Measurements from ENCODE around the gene TMEM119.

The TMEM119 gene, protein sequence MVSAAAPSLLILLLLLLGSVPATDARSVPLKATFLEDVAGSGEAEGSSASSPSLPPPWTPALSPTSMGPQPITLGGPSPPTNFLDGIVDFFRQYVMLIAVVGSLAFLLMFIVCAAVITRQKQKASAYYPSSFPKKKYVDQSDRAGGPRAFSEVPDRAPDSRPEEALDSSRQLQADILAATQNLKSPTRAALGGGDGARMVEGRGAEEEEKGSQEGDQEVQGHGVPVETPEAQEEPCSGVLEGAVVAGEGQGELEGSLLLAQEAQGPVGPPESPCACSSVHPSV

DNA sequence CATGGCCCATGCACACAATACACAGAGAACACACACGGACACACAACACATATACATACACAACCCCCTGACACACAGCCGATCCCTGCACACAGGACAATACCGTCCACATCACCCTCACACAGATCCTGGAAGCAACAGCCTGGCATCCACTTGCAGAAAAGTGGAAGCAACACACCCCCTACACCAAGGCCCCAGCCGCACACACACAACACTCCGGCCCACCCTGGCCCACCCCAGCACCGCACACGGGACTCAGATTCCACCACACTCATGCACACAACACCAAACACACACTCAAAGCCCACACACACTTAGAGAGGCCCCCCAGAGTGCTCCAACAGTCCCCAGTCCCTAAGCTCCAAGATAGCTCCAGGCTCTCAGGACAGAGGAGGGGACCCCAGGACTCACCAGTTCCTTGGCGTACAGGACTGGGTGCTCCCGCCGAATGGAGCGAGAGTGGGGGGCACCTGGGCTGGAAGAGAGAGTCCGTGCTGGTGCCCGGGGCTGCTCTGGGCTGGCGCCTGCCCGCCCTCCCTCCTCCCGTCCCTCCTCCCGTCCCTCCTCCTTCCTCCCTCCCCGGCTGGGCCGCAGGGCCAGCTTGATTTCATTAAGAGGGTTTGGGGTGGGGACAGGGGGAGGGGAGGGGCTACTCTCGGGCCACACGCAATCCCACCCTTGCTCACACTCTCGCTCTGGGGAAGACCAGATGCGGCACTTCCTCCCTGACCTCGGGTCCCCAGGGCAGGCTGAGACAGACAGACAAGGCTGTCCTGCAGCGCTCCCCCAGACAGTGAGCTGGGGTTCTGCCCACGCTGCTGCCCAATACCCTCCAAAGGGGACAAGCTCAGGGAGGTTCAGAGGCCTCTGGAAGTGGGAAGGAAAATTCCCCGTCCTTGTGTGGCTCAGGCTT, at the start of gene TMEM119:
Gene TMEM119 (minus strand): TSS at position 526 of the 913 bp plus-strand sequence. CDS start 5,701 bp downstream, outside the sequence.
- no peak for DNase-seq

DNA sequence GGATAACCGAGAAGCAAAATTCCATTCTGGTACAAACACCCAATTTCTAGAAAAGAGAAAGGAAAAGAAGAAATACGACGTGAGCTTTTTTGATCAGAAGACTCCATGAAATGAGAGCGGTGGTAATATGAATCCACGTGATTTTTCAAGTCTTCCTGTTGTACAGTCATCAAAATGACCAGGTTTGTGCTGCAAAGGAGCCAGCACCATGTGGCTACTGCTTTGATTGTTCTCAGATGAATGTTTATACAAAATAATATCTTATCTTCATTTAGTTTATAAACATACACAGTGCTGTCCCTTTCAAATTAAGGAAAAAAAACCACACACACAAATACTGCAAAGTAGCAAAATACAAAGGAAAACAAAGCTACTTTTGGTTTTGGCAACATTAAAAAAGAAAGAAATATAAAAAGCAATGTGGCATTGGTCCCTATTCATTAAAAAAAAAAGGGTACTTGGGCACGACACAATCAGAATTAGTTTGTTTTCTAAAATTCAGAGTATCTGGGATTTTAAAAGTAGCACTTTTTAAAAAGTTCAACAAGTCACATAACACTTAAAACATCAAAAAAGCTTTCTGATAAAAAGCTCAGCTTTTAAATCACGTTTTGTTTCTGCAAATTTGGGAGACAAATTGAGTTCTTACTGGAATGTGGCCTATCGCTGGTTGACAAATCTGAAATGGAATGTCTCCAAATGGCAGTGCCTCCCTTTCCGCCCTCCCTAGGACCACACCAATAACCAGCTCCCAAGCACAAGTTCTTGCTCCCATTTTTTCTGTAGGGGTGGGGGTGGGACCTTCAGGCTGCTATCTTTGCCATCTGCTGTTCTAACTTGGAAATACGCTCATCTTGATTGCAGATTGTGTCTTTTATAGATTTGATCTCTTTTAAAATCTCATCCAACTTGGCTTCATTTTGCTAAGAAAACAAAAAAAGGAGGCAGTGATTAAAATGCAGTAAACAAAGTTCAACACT, 49.0 kb upstream of the TMEM119 start:
- no peak for DNase-seq

DNA sequence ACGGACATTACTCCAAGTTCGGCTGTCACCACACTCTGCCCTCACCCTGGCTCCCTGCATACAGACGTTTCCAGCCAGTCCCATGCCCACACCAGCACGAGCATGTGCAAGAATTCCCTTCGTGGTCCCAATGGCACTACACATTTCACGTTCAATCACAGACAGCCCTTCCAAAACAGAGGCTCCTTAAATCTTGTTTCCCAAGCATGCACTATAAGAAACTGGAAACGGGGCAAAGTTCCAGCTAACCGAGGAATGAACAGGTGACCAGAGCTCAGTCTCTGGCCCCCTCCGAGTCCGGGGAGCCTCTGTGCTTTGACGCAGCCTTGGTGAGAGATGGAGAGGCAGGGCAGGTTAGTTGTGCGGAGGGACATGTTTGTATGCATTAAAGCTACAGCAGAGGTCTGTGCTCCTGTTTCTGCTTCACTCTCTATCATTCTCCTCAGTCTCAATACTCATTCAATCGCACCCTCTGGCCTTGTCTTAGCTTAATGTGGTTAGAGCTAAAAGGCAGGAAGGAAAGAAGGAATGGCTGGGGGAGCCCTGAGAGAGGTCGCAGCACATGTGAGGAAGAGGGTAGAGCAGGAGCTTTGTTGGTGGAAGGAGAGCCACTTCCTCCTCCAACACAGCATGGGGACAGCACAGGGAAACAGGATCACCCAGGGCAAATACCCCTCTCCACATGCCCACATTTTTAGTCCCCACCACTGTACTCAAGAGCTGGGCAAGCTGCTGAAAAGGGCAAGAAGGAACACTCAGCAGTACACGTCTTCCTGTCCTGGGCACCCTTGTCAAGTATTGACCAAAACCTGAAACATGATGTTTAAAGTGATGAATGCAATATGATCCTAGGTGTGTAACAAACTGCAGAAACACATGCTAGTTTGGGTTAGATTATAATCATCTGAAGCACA, 48.1 kb upstream of the TMEM119 start:
- no peak for DNase-seq

DNA sequence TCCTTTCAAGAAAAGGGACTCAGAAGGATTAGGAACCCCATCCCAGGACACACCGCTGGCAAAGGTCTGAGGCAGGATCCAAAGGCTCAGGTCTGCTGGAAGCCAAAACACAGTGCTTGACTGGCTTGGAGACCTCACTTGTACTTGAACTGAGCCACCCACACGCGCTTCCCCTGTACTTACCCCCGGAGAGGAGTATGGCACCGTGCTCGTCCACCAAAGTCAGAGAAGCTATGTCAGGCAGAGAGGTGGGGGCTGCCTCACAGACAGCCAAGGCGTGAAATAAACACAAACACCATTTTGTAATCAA, 46.9 kb upstream of the TMEM119 start:
- no peak for DNase-seq

DNA sequence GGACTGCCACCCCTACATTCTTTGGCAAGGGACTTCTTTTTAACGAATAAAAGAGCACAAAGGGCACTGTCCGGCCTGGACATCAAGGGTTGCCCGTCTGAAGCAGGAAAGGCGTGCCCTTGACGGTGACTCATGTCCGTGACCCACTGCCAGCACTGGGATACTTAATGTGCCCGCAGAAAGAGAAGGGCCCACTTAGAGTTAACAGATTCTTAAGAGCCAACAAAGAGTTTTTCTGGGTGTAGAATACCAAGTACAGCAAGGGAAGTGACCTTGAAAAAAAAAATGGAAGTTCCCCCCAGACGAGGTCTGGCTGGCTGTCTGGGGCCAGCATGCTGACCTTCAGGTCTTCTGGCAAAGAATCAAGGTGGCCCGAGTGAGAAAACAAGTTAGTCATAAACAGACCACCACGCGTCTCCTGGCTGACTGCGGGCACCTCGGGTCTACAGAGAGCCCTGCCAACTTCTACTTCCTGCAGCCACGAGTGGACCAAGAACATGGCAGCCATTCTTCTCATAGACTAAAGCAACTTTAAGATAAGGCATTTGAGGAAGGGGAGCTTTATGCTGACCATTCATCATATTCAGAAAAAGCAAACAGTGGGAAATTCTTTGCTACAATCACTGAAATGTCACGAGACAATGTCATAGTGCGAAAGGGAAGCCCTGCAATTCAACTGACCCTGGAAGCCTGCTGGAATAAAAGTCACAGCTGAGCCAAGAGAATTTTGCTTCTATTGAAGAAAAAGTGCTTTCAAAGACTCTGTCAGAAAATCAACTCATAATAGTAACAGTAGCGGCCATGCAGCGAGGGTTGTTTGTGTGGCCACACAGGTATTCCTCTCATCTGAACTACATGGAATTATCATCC, 46.3 kb upstream of the TMEM119 start:
- DNase-seq, result no peak

DNA sequence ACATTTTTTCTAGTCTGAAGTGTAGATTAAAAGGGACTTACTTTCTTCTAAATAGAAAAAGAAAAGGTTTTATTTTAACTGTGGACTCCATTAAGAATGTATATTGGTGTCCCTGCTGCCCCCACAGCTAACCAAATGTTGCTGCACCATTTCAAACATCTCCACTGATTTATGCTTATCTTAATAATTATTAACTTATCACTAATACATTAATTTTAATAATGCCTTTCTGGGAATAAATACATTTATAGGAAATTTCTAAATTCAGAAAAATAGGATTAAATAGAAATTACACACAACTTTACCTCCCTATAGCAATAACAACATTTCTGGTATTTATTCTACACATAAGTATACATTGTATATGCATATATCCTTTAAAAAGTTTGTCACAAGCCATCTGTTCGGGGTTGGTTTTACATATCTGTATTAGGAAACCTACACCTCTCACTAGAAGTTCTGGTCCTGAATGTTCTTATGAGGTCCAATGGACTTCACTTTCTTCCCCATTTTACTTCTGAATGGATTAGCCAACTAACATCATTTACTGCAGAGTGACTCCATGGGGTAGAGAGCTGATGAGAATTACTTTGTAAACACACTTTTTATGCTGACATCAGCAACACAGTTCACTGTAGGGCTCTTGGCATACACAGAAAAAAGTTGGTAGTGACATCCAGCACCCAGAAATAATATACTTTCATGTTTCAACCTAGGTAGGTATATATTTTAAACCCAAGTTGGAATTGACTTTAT, 45.2 kb upstream of the TMEM119 start:
- DNase-seq, result no peak

DNA sequence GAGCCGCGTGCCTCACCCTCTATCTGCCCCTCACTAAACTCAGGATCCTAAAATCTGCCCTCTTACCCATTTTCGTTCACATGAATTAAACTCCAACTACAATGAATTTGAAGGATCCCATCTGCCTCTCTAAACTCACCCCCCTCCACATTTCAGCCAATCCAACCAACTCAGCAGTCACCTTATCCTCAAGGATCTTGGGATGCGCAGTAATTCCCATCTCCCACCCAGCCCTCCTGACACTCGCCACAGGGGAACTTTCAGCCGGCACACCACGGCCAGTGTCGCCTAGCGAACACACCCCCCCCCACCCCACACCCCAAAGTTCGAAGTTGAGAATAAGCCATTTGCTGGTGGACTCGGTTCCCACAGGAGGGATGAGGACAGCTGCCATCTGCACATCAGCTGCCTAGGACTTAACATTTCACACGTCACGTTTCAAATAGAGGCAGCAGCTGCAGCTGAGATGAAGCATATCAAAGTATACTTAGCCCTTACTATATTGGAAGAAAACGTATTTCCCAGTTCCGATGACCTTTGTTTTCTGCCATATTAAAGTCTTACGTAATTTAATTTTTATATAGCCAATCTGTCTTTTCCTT, 44.5 kb upstream of the TMEM119 start:
- DNase-seq, result no peak

DNA sequence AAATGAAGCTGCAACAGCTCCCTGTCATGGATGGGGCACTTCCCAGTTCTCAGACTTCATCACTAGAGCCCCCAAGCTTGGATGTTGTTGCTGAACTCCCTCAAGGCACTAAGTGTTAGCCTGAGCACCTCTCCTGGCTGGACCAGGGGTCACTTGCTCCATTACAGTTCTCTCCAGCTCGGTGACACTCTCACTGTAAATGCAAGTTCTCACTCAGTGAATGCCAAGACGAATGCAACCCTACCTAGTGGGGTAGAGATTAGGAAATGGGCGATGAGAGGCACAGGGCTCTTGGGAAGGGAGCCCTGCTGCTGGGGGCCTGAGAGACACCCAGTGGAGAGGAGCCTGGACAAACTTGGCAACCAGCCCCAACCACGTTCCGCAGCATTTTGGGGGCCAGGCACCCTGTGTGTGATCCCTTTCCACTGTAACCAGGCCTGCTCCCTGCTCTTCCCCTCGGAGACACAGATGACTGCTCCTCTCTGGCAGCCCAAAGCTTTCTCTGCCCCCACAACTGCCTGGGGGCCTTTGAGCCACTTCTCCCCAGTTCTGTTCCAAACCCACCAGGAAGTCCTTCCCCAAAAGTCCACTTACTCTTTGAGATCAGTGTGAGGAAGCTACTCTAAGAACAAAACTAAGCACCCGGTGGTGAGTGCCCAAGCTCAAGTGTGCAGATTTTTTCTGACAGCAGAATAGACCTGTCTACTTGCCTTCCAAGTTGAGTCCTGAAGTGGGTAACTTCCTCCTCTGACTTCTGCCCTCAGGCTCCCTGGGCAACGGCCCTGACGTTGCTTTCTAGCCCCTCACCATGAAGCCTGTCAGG, 43.8 kb upstream of the TMEM119 start:
- DNase-seq, result no peak

DNA sequence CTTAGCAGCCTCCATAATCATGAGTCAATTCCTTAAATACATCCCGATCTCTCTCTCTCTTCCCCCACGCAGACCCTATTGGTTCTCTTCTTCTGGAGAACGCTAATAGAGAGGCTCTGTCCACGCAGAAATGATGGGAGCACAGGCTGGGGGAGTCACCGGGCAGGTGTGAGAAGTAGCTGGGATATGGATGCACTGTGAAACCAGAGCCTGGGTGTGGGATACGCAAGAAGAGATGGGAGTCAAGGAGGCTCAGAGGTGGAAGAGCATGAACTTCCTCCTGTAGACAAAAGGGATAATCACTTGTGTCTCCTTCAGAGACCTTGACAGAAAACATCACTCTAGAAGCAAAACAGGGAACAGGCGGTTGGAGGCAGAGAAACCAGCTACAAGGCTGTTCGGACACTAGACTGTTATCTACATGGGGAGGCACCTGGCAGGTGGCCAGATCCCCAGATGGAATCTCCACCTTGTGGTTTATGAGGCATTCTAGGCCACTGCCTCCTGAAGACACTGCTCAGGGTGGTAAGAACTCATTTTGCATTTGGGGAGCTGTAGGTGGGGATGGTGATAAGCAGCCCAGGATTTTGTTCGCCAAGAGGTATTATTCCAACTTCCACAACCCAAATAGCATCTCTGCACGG, 43.0 kb upstream of the TMEM119 start:
- no peak for DNase-seq

DNA sequence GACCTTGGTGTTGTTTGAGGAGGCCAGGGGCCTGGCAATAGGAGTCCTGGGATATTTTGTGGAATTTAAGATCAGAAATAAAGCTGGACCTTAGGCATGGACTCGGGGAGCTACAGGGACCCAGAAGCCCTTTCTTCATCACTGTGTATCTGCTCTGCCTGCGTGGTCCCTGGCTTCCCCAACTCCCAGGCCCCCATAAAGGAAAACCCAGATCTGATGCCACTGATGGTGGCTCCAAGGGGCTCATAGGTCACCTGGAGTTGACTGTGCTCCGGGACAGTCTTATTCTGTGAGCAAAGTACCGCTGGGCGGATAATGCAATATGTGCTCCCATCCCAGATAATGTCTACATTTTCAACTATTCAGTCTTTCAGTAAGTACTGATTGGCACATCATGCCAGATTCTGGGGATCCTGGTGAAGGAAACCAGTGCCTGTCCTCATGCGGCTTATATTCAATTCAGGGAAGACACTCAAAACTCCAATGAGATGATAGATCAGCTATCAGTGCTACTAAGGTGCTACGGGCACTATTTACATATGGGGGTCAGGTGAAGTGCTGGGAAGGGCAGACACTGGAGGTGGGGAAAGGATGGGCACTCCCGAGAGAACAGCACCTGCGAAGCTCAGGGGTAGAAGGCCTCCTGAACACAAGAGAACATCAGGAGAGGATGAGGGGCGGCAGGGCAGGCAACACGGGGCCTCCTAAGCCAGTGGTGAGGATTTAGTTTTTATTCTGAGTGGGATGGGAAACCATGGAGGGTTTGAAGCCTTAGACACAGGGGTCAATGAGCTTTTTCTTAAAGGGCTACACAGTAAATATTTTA, 41.3 kb upstream of the TMEM119 start:
- DNase-seq, result no peak

DNA sequence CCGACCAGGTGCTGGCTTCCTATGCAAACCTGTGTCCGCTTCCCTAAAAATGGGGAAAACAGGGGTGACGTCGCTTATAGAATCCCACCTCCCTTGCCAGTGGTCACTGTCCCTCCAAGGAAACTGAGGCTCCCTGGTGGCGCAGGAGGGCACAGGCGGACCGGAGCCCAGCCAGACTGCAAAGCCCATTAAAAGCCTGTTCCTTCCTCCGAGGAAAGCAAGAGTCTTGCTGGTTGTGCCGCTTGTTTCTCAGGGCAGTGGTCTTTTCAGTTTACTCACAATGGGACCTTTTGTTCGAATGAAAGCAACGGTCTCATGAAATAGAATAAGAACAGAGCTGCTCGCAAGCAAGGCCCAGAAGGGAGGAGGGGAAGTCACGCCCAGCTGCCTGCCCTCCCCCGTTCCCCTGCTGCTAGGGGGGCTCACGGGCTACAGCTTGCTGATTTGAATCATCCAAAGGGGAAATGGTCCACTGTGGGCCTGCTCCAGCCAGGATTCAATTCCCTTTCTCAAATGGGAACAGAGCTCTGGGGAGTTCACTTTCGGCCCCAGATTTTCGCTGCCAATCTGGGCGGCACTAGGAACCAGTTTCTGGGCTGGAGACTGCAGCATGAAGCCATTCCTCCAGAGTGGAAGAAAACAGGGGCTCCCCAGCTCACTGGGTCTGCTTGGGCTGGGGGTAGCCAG, 40.4 kb upstream of the TMEM119 start:
- DNase-seq, result no peak

DNA sequence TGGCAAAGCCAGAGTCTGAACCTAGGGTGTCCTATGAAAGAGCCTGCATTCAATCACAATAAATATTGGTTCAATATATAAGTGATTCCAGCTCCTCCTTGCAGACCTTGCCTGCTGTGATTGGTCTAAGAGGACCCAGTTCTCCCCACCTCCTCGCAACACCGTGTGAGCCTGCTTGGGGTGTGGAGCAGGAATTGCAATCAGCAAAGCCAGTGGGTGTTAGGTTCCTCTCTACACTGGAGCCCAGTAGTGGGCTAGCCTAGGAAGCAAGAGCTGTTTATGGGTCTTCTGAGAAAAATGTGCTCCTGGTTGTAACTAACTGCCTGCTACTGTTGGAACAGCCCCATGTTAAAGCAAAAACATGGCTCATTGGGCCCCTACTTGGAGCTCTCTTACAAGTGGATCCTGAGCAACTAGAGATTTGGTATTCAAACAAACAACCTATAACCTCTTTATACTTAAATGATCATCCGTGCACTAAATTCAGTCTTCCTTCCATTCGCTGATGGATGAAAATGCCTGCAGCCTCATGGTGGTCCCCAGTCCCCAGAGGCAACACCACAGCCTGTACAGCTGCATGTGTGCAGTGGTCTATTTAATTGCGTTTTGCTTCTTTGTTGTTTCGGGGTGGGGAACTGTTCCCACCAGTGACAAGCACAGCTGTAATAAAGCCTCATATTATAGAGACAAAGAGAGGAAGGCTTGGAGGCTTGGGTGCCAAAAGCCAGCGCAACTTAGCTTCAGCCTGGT, 39.5 kb upstream of the TMEM119 start:
- DNase-seq, result no peak

DNA sequence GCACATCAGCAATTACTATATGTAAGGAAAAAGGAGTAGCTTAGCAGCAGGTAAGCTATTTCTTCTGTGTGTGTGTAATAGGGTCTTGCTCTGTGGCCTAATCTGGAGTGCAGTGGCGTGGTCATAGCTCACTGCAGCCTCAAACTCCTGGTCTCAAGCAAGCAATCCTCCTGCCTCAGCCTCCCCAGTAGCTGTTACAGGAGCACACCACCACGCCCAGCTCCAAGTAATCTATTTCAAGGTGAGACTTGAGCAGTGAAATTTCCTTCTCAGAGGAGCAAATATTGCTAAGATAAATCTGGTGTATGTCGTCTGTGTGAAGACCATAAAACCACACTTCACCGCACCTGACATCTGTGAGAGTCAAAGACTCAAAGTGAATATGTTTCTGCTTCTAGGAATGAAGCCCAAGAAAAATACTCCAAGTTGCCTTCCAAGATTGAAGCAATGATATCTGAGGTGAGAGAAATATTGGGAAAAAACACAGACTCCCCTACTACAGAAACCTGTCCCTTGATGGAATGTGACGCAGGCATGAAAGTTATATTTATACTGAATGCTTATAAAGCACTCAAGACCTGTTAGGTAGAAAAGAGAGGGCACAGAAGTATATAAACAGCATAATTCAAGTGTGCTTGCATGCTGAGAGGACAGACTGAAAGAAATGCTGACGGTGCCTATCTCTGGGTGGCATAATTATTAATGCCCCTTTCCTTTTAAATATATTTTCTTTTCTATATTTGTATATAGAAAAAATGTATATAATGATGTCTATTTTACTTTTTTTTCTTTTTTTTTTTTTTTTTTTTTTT, 38.3 kb upstream of the TMEM119 start:
- no peak for DNase-seq

DNA sequence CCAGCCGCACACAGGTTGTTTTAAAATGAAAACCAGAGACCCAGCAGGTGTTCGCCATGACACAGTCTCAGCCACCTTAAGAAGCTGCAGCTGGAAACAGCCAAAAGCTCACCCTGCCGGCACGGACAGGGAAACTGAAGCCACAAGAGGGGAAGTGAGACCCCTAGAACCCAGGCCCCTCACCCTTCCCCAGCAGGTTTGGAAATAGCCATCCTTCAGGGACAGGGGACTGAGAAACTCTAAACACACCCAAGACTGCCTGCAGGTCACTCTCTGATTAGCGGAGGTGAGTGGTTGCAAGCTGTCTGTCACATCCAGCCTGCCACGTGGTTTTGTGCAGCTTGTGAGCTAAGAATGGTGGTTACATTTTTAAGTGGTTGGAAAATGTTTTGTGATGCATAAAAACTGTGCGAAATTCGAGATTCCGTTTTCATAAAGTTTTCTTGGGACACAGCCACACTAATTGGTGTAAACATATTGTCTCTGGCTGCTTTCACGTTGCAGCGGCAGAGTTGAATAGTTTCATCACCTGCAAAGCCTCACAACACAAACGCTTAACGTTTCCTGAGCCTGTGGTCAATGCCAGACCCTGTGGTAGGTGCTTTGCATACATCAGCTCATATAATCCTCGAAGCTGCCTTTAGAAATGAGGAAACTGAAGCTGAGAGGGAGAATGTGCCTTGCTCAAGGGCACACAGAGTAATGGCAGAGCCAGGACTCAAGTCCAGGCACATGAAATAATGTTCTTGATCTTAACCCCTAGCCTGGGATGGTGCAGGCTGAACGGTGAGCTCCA, 37.5 kb upstream of the TMEM119 start:
- DNase-seq, result no peak
